Peyer's patch (tissue), 4 donors: ENCODE results near the gene PARS2. TPM values are rescaled to one million over a fixed set of nuclear protein-coding genes. Genes with fewer than 3 reads are reported as not detected.

Experiments used
- DNase-seq, 3 donors: peaks; one replicate each; pipeline ENCODE4 v3.0.0-alpha.2; 2017 to 2019
- H3K27ac ChIP-seq, 4 donors: fragments of 200-600 bp; sonication (generic); one replicate each; pipeline ENCODE4 v1.5.1; 2016 to 2019
- H3K27me3 ChIP-seq, 2 donors: fragments of 200-600 bp; sonication (generic); one replicate each; pipeline ENCODE4 v1.5.1; 2019
- H3K36me3 ChIP-seq, 3 donors: fragments of 200-600 bp; sonication (generic); one replicate each; pipeline ENCODE4 v1.5.1; 2016 to 2019
- H3K4me1 ChIP-seq, 4 donors: fragments of 200-600 bp; sonication (generic); one replicate each; pipeline ENCODE4 v1.5.1; 2016 to 2019
- H3K4me3 ChIP-seq, 4 donors: fragments of 200-600 bp; sonication (generic); 1 replicate in 3 of 4; 2 replicates in 1 of 4; pipeline ENCODE4 v1.5.1; 2016 to 2019; ENCODE audit warnings: mild to moderate bottlenecking in 1 of 4
- H3K9me3 ChIP-seq, 4 donors: fragments of 200-600 bp; sonication (generic); one replicate each; pipeline ENCODE4 v1.5.1; 2016 to 2019; ENCODE audit warnings: mild to moderate bottlenecking in 1 of 4
- CTCF ChIP-seq, 6 experiments: fragments of 450-650 bp in 4 of 6; fragments of 200-600 bp in 2 of 6; sonication (generic) in 1 of 6; IDR thresholded peaks; one replicate each; pipeline ENCODE4 v1.5.1; 2017 to 2019; ENCODE audit warnings: antibody characterized with exemption in 6 of 6, mild to moderate bottlenecking in 3 of 6, moderate library complexity in 1 of 6
- POLR2A ChIP-seq, 2 donors: fragments of 450-650 bp; IDR thresholded peaks; one replicate each; pipeline ENCODE4 v1.5.1; 2017; ENCODE audit warnings: antibody characterized with exemption in 2 of 2, mild to moderate bottlenecking in 2 of 2, moderate library complexity in 2 of 2
- total RNA-seq, 4 donors: library from RNA; depleted of rRNA; stranded (reverse); fragments of >200 nt; gene quantifications; one replicate each; pipeline ENCODE4 v1.1.0, GENCODE V29; 2016

The PARS2 gene
- total RNA-seq, 4 donors from 2014 or later: 1.7 to 10.0 (median 5.8) TPM

GRCh38 chr1:54798206-54798605 lies 33.9 kb upstream of the PARS2 start:
- TF ChIP-seq CTCF (IDR thresholded peaks at IDR 0.05) (peak in 3 of 6 experiments; percentile 37 to 44 (median 42)), POLR2A (IDR thresholded peaks at IDR 0.05) (no peak)
- peak in 2 of 3 donors; percentile 70 to 72 for DNase-seq
- H3K4me1 ChIP-seq: peaks cover 5 to 47% (median 13%) of the 10 kb centered on the region in 4 donors
- peak overlapping the region in 3 of 4 donors; percentile 57 to 93 (median 92) for H3K27ac ChIP-seq
- H3K4me3 ChIP-seq: peak overlapping the region in 2 of 4 donors; percentile 58 to 66
- H3K36me3 ChIP-seq: no peaks in the 10 kb centered on the region
- H3K27me3 ChIP-seq: no peaks in the 10 kb centered on the region
- H3K9me3 ChIP-seq: no peaks in the 10 kb centered on the region

- Histone ChIP-seq H3K27ac (peak overlapping the region in 3 of 4 donors; percentile 57 to 93 (median 92)), H3K36me3 (peaks cover 0 to 5% (median 0%) of the 10 kb centered on the region in 3 donors), H3K27me3 (no peaks in the 10 kb centered on the region), H3K9me3 (peaks cover 0 to 2% (median 0%) of the 10 kb centered on the region in 4 donors), H3K4me3 (no peak overlapping the region), H3K4me1 (peaks cover 4 to 57% (median 13%) of the 10 kb centered on the region in 4 donors)
- peak in 1 of 3 donors; percentile 15 for DNase-seq
- TF ChIP-seq CTCF (IDR thresholded peaks at IDR 0.05) (no peak), POLR2A (IDR thresholded peaks at IDR 0.05) (no peak)
Observed at GRCh38 chr1:54796902-54797301, 32.6 kb upstream of the PARS2 start.

- peaks cover 0 to 8% (median 0%) of the 10 kb centered on the region in 3 donors for H3K36me3 ChIP-seq
- peaks cover 0 to 57% (median 12%) of the 10 kb centered on the region in 4 donors for H3K4me1 ChIP-seq
- no peaks in the 10 kb centered on the region for H3K27me3 ChIP-seq
- peak in 2 of 3 donors; percentile 74 to 88 for DNase-seq
- peak overlapping the region in 1 of 4 donors; percentile 5 for H3K4me3 ChIP-seq
- H3K9me3 ChIP-seq: peaks cover 0 to 3% (median 0%) of the 10 kb centered on the region in 4 donors
- H3K27ac ChIP-seq: peak overlapping the region in 3 of 4 donors; percentile 75 to 93 (median 92)
- TF ChIP-seq POLR2A (IDR thresholded peaks at IDR 0.05) (no peak), CTCF (IDR thresholded peaks at IDR 0.05) (no peak)
Observed at GRCh38 chr1:54795841-54796468, 31.6 kb upstream of the PARS2 start.

- no peak for TF ChIP-seq POLR2A (IDR thresholded peaks at IDR 0.05)
- no peak for TF ChIP-seq CTCF (IDR thresholded peaks at IDR 0.05)
Observed at GRCh38 chr1:54795356-54795665, 31.0 kb upstream of the PARS2 start.

GRCh38 chr1:54794451-54795355 lies 30.4 kb upstream of the PARS2 start:
- Histone ChIP-seq H3K27ac (peak overlapping the region in 3 of 4 donors; percentile 75 to 93 (median 92)), H3K36me3 (peaks cover 0 to 14% (median 0%) of the 10 kb centered on the region in 3 donors), H3K9me3 (peaks cover 0 to 3% (median 0%) of the 10 kb centered on the region in 4 donors), H3K4me3 (no peak overlapping the region), H3K4me1 (peaks cover 0 to 50% (median 8%) of the 10 kb centered on the region in 4 donors), H3K27me3 (no peaks in the 10 kb centered on the region)
- peak in 2 of 3 donors; percentile 87 to 91 for DNase-seq
- peak in 3 of 6 experiments; percentile 19 to 22 (median 21) for TF ChIP-seq CTCF (IDR thresholded peaks at IDR 0.05)
- TF ChIP-seq POLR2A (IDR thresholded peaks at IDR 0.05): peak in 1 of 2 donors; percentile 36

More at GRCh38 chr1:54795356-54795665, 31.0 kb upstream of the PARS2 start:
- Histone ChIP-seq H3K27ac (peak overlapping the region in 3 of 4 donors; percentile 75 to 93 (median 92)), H3K4me1 (peaks cover 0 to 54% (median 9%) of the 10 kb centered on the region in 4 donors), H3K27me3 (no peaks in the 10 kb centered on the region), H3K36me3 (peaks cover 0 to 14% (median 0%) of the 10 kb centered on the region in 3 donors), H3K4me3 (no peak overlapping the region), H3K9me3 (peaks cover 0 to 3% (median 0%) of the 10 kb centered on the region in 4 donors)
- DNase-seq: peak in 1 of 3 donors; percentile 55
